HG02938 (cell line): ENCODE results near the gene GPR84.

ENCODE experiments used
- ATAC-seq: cut with Tn5 transposase; IDR thresholded peaks from one replicate; pipeline ENCODE4 v1.9.1; 2021; ENCODE audit warnings: mild to moderate bottlenecking, moderate library complexity; ENCODE audit not compliant: unreplicated experiment

Gene GPR84

GRCh38 chr12:54392485-54393206 lies 28.4 kb upstream of the GPR84 start:
- ATAC-seq, result no peak

DNA sequence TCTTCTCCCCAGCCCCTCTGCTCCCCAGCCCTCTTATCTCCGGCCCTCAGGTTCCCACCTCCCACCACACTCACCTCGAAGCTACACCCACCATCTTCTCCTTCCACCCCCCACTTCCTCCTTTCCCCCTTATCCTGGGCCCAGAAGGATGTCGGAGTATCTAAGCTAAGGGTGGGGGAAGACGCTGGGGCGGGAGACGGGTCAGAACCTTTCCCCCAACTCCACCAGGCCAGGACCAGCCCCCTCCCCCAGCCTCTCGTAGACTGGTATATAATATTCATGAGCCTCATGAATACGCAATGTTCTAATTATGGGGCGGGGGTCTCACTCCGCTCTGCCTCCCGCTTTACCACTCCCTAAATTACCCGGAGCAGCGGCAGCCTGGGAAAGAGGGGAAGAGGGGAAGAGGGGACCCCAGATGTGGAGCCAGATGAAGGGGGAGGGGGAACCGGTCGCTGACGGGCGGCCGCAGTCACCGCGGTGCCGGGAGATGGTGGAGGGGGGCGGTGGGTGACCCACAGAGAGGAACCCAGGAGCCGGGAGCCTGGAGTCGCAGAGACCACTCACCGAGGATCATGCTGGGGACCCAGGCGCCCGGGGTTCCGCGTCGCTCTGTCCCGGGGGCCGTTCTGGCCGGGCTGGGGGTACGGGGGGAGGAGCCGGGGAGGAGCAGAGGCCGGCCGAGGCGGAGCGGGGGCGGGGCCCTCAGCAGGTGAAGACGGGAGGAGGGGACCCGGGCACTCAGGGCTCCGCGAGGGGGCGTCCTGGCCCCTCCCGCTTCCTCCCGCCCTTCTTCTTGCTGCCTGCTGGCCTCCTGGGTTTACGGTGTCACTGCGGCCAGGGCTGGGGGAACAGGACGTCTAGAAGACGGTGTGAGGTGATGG lies 26.6 kb upstream of the GPR84 start:
- ATAC-seq, result no peak

DNA sequence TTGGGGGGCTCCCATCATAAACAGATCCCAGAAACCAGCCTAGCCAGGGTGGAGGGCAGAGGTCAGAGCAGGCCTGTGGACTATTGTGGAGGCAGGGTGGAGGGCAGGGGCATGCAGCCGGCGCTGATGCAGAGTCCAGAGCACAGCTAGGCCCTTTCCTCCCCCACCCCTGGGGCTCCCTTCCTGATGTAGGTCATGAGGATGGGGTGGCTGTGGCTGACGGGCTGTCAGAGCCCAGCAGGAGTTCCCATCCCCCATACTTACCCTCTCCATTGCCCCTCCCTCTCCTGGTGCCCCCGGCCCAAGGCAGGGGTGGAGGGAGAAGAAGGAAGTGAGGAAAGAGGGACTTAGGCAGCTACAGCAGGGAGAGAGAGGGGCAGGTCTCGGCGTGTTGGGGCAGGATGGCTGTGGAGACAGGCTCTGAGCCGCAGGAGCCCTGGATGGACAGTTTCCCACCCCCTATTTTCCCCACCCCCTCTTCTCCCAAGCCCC lies 25.9 kb upstream of the GPR84 start:
- ATAC-seq, result no peak

DNA sequence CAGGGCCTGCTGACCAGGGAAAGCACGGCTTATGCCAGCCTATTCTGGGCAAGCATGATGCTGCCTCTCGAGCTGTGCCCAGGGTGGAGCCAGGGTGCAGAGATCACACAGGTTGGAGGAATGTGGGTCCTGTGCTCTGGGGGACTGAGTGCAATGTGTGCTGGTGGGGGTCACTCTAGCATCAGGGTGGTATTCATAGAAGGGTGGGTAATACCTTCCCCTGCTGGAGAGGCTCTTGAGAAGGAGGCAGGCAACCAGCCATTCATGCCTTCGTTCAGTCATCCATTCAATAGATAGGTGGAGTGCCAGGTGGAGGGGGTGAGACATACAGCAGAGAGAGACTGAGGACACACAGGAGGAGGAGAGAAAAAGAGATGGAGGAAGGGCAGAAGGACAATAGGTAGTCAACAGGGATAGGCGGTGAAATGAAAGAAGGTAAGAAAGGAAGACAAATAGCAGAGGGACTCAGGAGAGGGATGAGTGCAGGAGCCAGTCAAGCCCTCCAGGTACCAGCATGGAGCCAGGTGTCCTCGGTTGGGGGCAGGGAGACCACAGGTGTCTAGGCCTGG lies 25.4 kb upstream of the GPR84 start:
- ATAC-seq, result no peak

DNA sequence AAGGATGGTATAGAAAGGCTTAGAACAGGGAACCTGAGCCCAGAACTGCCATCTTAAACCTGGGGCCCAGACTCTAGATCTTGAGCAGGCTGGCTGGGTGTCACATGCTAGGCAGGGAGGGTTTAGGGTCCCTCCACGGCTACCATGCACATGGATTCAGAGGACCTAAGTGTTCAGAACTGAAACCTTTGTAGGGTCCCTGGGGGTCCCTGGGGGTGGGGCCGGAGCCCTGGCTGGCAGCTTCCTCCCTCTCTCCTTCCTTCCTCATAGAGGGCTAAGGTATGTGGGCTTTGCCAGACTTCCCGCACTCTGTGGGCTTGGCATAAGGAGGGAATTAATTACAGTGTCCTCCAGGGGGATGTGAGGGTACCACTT lies 24.8 kb upstream of the GPR84 start:
- ATAC-seq, result no peak

DNA sequence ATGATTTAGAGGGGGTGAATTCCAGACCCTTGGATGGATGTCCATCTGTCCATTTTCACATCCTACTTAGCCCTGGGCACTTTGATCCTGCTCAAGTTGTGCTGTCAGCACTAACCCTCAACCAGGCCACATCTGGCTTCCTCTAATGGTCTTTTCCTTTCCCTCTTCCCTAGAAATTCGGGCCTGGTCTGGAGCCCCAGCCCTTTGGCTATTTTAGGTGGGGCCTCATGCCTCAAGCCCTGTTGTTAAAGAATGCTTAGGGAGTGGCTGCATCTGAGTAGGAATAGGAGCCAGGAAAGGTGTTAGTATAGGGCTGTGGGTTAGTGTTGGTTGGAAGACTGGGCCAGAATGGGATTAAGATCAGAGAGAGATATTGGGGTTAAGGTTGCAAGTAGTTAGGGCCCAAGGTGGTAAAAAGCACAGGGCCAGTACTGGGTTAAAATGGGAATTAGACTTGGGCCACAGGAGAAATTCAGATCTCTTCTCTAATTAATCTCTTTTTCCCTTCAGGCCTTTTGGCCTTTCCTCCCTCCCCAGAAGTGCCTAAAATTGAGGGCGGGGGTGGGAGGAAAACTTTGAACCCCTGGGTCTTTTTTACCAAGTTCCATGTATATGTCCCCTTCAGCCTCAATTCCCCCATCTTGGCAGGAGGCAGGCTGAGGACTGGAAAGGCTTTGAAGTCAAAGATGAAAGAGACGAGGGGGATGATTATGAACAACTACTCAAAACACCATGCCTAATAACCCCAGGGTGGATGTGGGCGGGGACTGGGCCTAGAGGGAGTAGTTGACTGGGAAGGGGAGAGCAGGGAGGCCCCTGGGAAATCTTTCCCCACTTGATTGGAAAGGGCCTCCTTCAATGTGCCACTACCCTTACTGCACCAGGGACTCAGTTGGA lies 24.2 kb upstream of the GPR84 start:
- ATAC-seq, result no peak

DNA sequence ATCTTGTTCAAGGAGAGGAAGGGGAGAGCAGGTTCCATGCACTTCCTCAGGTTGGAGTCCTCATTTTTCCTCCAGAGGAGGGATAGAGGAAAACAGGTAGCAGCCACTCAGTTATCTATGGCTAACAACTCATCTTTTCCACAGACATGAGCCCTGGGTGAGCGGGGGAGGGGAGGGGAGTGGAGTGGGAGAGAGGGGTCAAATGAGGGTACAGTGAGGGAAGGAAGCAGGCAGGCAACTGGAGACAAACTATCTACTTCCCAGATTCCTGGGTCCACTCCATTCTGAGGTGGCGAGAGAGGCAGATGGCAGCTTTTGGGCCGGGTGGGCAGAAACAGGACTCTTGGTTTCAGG lies 22.8 kb upstream of the GPR84 start:
- ATAC-seq, result no peak

DNA sequence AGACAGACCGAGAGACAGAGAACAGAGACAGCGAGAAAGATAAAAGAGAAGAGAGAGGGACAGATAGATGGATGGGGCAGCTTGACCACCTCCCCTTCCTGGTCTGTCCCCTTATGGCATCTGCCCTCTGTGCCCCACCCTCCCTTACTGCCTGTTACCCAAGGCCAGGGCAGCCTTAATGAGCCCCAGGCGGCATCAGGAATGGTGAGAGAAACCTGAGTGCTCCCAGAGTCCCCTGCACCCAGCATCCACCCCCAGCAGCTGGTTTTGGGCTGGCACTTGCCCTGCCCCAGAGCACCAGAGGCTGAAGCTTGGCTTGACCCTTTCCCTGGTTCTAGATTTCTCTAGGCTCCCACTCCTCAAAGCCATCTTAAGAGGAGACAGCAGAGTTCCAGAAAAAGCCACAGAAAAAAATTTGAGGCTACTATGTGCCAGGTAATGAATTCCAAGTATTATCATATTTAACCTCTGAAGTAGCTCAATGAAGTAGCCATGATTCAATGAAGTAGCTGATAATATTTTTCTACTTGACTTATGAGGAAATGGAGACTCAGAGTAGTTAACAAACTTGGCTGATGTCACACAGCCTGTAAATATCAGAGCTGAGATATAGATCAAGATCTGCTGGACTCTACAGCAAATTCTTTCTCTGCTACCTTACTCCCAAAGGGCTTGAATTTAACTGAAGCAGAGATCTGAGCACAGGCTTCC lies 22.3 kb upstream of the GPR84 start:
- ATAC-seq, result no peak

DNA sequence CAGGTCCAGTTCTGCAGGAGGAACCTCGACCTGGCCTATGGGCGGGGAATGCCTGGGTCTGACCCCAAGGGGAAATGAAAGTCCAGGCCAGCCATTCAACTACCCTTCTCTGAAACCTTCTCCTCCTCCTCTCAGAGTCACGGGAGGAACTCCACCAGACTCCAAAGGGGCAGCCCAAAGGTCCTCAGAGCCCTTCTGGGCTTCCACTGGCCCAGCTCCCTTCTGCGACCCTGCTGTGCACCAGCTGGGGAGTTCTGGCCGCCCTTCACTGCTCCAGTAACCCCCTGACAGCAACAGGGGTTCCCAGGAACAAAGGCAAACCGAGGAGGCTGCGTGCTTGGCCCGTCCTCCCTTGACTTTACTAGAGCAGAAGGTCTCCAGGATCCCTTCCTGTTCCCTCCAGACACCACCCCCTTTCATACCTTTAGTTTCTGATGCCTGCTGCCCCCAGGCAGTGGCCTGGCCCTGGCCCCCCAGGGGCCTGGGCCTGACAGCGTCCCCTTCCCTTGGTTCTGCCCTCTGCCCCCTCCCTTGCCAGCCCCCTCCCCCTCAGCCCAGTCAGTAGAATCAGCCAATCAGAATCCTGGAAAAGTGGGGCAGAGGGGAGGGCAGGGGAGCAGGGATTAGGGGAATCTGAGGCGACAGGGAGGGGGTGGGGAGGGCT lies 21.1 kb upstream of the GPR84 start:
- ATAC-seq, result no peak

- no peak for ATAC-seq
These were observed 20.3 kb upstream of the GPR84 start, which contains the start of gene ZNF385A for GRCh38 chr12:54384591-54385041. Gene ZNF385A (minus strand): TSS chr12:54384733. CDS start chr12:54384514, 219 bp downstream.

- ATAC-seq, result no peak
These were observed 18.8 kb upstream of the GPR84 start for GRCh38 chr12:54383041-54383609.

DNA sequence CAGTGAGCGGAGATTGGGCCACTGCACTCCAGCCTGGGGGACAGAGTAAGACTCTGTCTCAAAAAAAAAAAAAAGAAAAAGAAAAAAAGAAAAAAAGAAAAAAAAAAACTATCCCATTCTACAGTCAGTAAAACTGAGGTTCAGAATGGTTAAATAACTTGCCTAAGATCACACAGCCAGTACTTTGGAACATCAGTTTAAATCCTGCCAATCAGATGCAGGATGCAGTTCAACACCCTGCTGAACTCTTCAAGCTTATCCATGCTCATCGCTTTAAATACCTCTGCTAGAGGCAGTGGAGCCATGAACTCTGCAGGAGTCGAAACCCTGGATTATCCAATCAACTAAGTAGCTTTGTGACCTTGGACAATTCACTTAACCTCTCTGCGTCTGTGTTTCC lies 16.9 kb upstream of the GPR84 start:
- no peak for ATAC-seq

DNA sequence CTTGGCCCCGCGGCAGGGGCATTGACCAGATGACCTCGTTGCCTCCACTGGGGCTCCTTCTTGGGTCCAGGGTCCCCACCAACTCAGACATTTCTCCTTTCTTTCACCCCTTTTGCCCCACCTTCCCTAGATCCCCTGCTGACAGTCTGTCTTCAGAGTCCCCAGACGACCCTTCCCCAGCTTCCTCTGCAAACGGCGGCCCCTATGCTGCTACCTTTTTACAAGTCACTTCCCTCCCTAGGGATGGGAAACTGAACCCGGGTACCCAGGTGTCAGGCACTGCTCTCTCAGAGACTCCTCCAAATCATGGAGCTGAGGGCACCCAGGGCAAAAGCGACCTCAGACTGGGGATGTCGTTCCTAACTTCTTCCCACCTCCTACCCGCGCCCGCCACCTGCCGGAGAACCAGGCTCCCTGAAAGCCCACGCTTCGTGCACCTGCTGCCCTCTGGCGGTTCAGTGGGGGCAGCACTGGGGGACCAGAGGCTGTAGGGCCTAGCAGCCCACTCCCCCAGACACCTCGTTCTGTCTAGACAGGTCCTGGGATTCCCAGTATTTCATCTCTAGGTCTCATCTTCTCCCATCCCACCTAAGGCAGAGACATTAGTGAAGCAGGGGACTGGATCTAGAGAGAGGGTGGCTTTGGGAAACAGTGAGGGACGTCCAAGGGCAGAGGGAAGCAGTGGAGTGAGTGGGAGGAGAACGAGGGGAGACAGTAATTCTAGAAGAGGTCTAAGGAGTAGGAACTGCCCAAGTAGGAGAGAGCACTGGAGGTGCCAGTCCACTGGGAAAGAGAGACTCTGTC lies 15.3 kb upstream of the GPR84 start:
- ATAC-seq, result peak; percentile 71

GRCh38 chr12:54378796-54379397 lies 14.6 kb upstream of the GPR84 start:
- no peak for ATAC-seq

DNA sequence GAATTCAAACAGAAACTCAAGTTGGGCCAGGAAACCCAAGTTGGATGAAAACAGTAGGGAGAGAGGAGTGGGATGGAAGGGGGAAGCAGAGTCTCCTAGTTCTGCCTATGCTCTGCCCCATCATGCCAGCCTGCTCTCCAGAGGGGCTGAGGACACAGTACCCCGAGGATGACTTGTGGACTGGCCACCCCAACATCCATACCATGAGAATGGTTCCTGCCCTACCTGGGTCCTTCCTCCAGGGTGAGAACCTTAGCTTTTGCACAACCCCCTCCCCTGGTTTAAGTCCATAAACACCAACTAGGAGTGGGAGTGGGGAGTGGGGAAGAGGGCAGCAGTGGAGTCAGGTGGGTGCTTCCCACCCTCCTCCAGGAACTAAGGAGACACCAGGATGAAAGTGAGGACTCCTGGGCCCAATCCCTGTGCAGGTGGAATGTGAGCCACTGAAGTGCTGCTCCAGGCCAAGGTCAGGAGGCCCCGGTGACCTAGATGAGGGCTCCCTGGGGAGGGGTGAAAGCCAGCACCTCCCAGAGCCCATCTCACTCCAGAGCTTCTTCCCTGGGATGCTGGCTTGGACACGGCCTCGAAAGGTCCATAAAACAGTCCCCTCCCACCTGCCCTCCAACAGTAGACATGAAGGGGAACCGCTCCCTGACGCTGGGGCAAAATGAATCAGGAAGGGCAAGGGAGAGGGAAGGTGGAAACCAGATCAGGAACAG lies 13.7 kb upstream of the GPR84 start:
- ATAC-seq, result no peak

GRCh38 chr12:54377007-54377406 lies 12.7 kb upstream of the GPR84 start:
- no peak for ATAC-seq

- no peak for ATAC-seq
These were observed 12.3 kb upstream of the GPR84 start for GRCh38 chr12:54376596-54376995.
